ENCODE data around the gene TMEM176A.
"Not testable (repeated sequence)": the region's sequence is repeated elsewhere in the genome, so short reads cannot be mapped to it uniquely, and the experiment has no call there.

The TMEM176A gene

DNA sequence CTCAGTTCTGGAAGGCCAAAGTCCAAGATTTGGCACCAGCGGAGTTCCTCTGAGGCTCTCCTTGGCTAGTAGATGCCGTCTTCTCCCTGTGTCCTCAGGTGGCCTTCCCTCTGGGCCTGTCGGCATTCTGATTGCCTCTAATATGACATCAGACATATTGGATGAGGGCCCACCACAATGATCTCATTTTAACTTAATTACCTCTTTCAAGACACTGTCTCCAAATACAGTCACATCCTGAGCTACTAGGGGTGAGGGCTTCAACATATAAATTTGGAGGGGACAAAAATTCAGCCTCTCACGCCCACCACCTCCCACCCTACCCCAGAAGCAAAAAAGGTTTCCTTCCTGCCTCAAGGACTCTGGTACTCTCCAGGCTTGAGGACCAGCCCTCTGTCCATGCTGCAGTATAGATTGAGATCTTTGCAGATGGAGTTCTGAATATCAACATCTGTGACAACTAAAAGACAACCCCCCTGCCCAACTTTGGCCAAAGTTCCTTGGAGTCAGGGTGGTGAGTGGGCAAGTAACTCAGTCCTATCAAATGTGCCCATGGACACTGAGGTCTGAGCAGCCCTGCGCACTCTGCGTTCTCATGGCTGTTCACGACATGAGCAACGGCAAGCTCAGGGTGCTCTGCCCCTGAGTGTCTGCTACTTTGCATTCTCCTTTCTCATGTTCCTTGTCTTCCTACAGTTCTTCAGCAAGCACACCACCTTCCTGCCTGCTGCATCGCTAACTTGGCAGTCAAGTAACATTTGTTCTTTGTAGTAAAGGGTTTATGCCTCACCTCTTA lies 11.9 kb upstream of the TMEM176A start:
- DNase-seq = no peak

DNA sequence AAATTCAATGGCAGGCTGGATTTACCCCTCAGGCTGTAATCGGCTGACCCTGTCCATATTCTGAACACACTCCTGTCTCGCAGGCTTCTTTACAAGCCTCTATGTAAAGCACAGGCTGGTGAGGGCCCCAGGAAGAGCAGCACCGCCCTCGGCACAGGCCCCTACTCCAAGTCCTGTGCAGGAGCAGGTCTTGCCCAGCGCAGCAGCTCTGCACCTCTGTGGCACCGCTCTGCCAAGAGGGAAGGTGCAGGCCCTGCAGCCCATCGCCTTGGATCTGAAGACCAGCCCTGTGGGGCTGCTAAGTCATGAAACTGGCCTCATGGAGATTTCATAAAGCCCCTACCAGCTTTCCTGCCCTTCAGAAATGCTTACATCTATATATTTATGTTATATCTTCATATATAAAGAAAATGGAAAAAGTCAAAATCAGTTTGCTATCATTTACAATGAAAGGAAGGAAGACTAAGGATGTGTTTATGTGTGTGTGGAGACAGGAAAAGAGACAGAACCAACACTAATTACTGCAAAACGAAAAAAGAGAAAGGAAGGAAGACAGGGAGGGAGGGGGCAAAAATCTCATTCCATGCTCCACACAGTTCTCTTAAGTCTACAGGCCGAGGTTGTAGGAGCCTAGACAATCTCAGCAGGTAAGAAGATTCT lies 10.0 kb upstream of the TMEM176A start:
- no peak for DNase-seq

- DNase-seq = no peak
Measured at GRCh38 chr7:150791304-150791703, 9.3 kb upstream of the TMEM176A start.

DNA sequence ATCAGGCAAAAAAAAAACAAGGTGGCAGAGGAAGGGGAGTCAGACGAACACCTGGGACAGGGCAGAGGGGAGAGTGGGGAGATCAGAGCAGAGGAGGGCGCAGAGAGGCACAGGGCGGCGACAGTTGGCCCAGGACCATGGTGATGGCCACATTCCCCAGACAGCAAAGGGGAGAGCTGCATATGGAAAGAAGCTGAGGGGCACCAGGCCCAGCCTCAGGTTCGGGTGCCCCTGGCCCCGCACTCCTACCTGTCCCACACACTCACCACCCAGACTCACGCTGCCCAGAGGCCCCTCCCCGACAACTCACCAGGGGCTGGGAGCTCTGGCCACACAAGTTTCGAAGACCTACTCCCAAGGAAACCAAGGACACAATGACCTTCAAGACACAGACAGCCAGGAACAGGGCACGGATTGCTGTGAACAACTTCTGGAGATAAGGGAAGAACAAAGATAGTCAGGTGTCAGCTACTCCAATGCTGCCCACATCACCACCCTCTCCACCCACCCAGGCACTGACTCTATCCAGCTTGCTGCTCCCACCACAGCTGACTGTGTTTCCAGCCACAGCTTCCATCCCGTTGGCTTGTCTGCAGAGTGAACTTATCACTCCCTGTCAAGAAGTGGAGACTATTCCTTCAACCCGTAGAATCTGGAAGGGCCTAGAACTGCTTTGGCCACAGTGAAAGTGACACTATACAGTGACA lies 8.7 kb upstream of the TMEM176A start:
- DNase-seq = no peak

DNA sequence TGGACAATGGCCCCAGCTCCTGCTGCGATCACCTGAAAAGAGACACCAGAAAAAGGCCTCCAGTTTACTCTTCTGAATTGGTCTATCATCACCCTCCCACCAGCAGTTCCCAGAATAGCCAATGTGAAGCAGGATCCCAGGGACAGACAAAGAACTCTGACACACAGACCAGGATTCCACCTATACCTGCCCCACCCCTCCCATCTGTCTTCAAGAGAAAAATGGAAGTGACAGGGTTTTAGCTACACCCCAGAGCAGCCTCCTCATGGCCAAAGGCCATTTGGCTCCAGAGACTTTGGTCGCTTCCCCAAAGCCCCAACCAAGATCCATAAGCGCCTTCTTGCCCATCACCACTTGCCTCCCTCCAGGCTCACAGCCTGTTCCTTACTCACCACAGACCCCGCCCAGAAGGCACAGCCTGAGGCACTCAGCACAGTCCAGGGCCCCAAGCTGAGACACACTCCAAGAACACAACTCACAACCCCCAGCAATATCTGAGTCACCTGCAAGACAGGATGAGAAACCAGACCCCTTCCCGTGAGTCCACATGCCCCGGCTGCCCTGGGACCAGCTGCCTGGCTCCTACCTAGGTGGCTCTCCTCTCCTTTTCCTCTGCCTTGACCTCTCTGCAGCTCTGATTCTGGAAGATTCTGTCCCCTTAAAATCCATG lies 6.9 kb upstream of the TMEM176A start:
- no peak for DNase-seq

DNA sequence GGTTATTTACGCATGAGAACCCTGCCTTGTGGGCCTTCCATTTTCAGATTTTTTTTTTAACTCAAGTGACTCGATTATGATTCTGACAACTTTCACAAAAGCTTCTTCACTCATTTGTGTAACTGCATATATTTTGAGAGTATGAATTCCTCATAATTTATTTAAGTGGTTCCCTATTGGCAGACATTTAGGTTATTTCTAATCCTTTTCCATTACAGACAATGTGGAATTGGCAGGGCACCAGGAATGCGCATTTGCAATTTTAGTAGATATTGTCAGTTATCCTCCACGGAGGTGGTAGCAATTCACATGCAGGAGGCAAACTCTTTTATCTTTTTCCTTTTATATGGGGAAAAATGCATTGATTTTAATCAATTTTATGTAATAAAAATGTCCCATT lies 2.9 kb upstream of the TMEM176A start:
- DNase-seq = no peak

GRCh38 chr7:150799156-150799555 lies 1.4 kb upstream of the TMEM176A start:
- DNase-seq = no peak

DNA sequence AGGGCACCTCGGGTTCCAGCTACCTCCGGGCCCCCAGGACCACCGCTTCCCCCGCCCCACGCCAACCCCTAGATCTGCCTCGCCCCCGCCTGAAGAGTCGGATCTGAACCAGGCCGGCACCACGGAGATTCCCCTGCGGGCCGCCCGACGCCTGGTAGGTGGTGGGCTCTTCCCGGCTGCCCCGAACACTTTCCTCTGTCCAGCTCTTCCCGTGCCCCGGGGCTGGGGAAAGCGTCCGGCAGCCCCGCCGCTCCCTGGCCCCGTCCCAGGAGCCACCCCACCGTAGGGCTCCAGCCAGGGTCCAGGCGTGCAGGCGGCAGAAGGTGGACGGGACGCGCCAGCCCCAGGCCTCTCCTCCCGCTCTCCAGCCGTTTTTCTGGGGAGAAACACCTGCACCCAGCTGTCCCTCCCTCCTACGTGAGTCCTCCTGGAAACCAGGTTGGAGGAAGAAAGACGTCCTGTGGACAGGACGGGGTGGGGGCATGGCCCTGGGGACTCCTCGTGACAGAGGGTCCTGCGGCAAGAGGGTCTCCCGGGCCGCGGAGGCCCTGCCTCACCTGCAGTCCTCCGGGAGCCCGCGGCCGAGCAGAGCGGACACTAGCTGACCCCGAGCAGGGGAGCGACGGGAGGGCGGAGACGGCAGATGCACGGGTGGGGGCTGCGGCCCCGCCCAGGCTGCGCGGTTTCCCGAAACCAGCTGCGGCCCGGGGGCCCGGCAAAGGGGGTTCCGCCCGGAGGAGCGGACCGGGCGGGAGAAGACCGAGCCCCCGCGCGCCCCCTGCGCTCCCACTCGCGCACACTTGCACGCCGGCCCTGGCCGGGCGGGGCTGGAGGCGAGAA lies 608 bp upstream of the TMEM176A start, which contains the start of gene TMEM176B:
Gene TMEM176B (minus strand): TSS at position 624 of the 840 bp plus-strand sequence. CDS start 3,795 bp downstream, outside the sequence.
- DNase-seq = no peak

DNA sequence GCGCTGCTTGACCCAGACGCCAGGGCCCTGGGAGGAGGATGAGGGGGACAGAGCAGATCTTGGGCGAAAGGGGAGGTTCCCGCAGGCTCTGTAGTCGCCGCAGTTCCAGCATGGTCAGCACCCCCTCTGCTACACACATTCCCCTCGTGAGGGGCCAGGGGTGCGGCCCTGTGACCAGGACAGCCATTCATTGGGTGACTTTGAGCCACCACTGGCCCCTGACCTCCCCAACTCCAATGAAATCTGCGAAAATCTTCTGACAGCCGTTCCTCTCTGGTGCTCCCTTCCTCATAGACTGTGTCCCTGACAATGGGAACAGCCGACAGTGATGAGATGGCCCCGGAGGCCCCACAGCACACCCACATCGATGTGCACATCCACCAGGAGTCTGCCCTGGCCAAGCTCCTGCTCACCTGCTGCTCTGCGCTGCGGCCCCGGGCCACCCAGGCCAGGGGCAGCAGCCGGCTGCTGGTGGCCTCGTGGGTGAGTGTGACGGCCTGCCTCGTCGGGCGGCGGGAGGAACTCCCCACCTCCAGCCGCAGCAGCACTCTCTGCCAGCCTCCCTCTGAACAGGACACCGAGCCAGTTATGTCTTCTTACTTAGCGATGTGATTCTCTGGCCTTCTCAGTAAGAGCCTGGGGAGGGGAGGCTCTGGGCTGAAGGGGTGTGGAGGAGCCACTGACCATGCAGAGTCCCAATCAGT lies 825 bp downstream of the TMEM176A start:
- DNase-seq = no peak

DNA sequence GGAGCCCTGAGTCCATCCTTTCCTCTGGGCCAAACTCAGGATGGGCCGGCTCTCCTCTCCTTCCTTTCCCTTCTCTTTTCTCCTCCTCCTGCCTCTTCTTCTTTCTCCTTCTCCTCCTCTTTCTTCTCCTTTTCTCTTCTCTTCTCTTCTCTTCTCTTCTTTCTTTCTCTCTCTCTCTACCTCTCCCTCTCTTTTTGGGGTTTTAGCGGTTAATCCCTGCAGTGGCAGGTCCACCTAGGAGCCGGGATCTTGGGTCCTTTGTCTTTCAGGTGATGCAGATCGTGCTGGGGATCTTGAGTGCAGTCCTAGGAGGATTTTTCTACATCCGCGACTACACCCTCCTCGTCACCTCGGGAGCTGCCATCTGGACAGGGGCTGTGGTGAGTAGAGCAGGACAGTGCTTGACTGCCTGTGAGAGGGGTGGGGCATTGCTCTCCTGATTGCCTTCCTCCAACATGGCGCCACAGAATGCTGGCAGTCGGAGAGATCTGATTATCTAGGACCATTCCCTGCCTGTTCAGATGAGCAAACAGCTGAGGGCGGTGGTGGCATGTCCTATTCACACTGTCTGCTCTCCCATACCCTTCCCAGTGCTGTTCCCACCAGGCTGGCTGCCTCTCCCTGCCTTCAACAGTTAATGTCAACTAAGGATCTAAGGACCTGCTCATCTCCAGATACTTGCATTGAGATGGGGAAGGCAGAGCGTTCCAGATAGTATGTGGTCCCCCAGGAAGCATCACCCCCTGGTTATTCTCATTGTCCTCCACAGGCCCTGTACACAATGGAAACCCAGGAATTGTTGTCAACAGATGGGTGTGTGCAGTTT lies 1.6 kb downstream of the TMEM176A start:
- no peak for DNase-seq

DNA sequence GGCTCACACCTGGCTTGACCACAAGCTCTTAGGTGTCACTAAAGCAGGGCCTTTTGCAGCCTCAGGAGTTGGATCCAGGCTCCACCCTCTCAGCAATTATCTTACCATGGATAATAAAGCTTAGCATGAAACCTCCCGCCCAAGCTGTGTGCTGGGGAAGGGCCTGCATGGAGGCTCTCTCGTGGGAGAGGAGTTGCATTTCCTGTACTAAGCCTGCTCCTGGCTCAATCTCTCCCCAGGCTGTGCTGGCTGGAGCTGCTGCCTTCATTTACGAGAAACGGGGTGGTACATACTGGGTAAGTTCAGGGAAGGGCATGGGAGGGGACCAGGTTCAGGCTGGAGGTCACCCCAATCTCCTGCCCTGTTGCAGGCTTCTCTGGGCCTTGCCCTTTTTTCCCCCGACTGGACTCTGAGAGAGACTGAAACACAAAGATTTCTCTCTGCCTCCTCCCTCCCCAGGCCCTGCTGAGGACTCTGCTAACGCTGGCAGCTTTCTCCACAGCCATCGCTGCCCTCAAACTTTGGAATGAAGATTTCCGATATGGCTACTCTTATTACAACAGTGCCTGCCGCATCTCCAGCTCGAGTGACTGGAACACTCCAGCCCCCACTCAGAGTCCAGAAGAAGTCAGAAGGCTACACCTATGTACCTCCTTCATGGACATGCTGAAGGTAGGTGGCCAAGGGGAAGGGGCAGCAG lies 2.7 kb downstream of the TMEM176A start:
- DNase-seq = no peak

DNA sequence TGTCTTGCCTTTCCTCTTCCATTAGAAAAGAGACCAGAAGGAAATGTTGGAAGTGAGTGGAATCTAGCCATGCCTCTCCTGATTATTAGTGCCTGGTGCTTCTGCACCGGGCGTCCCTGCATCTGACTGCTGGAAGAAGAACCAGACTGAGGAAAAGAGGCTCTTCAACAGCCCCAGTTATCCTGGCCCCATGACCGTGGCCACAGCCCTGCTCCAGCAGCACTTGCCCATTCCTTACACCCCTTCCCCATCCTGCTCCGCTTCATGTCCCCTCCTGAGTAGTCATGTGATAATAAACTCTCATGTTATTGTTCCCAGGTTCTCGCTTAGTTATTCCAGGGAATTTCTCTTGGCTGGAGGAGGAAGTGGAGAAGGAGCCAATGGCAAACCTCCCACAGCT lies 4.2 kb downstream of the TMEM176A start:
- DNase-seq = no peak

DNA sequence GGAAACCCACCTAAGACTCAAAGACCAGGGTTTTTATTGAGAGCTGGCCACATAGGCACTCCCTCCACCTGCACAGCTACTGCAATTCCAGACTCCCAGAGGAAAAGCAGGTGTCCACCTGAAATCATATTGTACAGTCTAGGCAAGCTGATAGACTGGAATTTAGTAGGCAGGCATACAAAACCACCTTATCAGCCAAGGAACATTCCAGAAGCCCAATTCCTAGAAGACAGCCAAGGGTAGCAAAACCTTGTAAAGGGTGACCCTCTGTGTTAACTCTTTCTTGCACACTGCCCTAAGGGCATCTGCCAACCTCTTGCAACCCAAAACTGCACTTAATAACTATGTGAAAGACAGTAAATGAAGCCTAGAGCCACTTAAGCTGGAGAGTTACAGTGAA lies 5.3 kb downstream of the TMEM176A start:
- DNase-seq = no peak

- no peak for DNase-seq
Measured at GRCh38 chr7:150806454-150806853, 5.9 kb downstream of the TMEM176A start.

DNA sequence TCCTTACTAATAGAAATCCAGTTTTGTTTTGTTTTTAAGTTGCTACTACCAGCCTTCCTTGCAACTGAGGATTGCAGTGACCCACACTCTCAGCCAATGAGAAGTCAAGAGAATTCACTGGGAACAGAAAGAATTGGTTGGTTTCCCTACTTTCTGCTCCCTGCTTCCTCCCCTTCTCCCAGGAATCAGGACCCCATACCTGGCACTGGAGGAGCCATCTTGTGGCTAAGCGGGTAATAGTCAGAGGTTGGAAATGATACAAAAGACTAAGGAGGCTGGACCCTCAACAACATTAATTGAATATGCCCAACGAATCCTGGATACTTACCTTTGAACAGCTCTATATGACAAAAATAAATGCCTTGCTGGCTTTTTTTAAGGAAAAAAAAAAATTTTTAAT lies 6.3 kb downstream of the TMEM176A start:
- DNase-seq = no peak

DNA sequence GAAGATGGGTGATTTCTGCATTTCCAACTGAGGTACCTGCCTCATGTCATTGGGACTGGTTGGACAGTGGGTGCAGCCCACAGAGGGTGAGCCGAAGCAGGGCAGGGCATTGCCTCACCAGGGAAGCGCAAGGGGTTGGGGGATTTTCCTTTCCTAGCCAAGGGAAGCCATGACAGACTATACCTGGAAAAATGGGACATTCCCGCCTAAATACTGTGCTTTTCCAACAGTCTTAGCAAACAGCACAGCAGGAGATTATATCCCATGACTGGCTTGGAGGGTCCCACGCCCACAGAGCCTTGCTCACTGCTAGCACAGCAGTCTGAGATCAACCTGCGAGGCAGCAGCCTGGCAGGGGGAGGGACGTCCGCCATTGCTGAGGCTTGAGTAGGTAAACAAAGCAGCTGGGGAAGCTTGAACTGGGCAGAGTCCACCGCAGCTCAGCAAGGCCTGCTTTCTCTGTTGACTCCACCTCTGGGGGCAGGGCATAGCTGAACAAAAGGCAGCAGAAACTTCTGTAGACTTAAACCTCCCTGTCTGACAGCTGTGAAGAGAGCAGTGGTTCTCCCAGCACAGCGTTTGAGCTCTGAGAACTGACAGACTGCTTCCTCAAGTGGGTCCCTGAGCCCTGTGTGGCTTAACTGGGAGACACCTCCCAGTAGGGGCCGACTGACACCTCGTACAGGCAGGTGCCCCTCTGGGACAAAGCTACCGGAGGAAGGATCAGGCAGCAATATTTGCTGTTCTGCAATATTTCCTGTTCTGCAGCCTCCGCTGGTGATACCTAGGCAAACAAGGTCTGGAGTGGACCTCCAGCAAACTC lies 7.3 kb downstream of the TMEM176A start:
- not testable (repeated sequence) for DNase-seq

GRCh38 chr7:150814328-150815001 lies 13.9 kb downstream of the TMEM176A start:
- DNase-seq = no peak

- DNase-seq = no peak
Measured at GRCh38 chr7:150818971-150819370, 18.4 kb downstream of the TMEM176A start.

- no peak for DNase-seq
Measured at GRCh38 chr7:150820148-150820547, 19.6 kb downstream of the TMEM176A start.

All from NCI-H2227 treated with DMSO at 0.1 percent for 48 hours (cell line).